Endodermal cell (in vitro differentiated cells): Measurements from ENCODE around the gene ZNF189. TPM values are rescaled to one million over a fixed set of nuclear protein-coding genes. Genes with fewer than 3 reads are reported as not detected.

ENCODE experiments used
- DNase-seq: peaks from one replicate; pipeline ENCODE4 v3.0.0-alpha.2; 2017
- H3K27ac ChIP-seq: 2 replicates; pipeline ENCODE4 v1.5.1; 2013; ENCODE audit warnings: mild to moderate bottlenecking, low read depth, low read length, moderate library complexity
- H3K27me3 ChIP-seq: 2 replicates; pipeline ENCODE4 v1.6.1; 2013; ENCODE audit warnings: mild to moderate bottlenecking, low read length, moderate library complexity; ENCODE audit not compliant: insufficient read depth, control insufficient read depth, poor library complexity, severe bottlenecking
- H3K36me3 ChIP-seq: 2 replicates; pipeline ENCODE4 v1.7.0; 2013; ENCODE audit warnings: mild to moderate bottlenecking, low read length, moderate library complexity; ENCODE audit not compliant: control insufficient read depth, insufficient read depth
- H3K4me1 ChIP-seq: one replicate; pipeline ENCODE4 v1.7.0; 2013; ENCODE audit warnings: low read length; ENCODE audit not compliant: control insufficient read depth, insufficient read depth
- H3K4me3 ChIP-seq: 2 replicates; pipeline ENCODE4 v1.5.1; 2013; ENCODE audit warnings: mild to moderate bottlenecking, low read length, moderate library complexity
- H3K9ac ChIP-seq: 2 replicates; pipeline ENCODE4 v1.6.1; 2013; ENCODE audit warnings: mild to moderate bottlenecking, low read length, moderate library complexity; ENCODE audit not compliant: poor library complexity, severe bottlenecking; ENCODE audit errors: extremely low read depth
- H3K9me3 ChIP-seq: 2 replicates; pipeline ENCODE4 v1.6.1; 2013; ENCODE audit warnings: mild to moderate bottlenecking, low read length, moderate library complexity; ENCODE audit not compliant: control insufficient read depth
- H3K27ac Mint-ChIP-seq: 2 replicates; pipeline ENCODE4 v1.8.0; 2020; ENCODE audit warnings: mixed read lengths
- H3K27me3 Mint-ChIP-seq: 2 replicates; pipeline ENCODE4 v1.8.0; 2021; ENCODE audit warnings: mild to moderate bottlenecking, mixed read lengths; ENCODE audit not compliant: insufficient read depth
- H3K36me3 Mint-ChIP-seq: 2 replicates; pipeline ENCODE4 v1.8.0; 2020; ENCODE audit warnings: low read depth, mixed read lengths
- H3K4me1 Mint-ChIP-seq: 2 replicates; pipeline ENCODE4 v1.8.0; 2020; ENCODE audit warnings: mixed read lengths
- H3K4me3 Mint-ChIP-seq: 2 replicates; pipeline ENCODE4 v1.8.0; 2020; ENCODE audit warnings: mild to moderate bottlenecking, moderate library complexity, mixed read lengths
- H3K9me3 Mint-ChIP-seq: 2 replicates; pipeline ENCODE4 v1.8.0; 2020; ENCODE audit warnings: mild to moderate bottlenecking, mixed read lengths
- WGBS, 2 experiments: methylation state at CpG; one replicate each; pipeline versions ENCODE4 v1.1.5 to v1.1.7; 2013; ENCODE audit warnings: missing lambda C conversion rate in 2 of 2, mixed read lengths in 1 of 2; ENCODE audit not compliant: insufficient coverage in 1 of 2, insufficient read length in 1 of 2; 5-methylcytosine and 5-hydroxymethylcytosine counted together
- long read RNA-seq, 4 experiments: library from polyadenylated mRNA in 2 of 4; library from RNA in 1 of 4; library from capped mRNA in 1 of 4; stranded (forward) in 3 of 4; unstranded in 1 of 4; transcript quantifications; one replicate each; pipeline ENCODE4 v2.0.0, GENCODE V29; 2020 to 2021; ENCODE audit warnings: inconsistent platforms in 1 of 4
- polyA plus RNA-seq, 2 experiments: library from polyadenylated mRNA; stranded (reverse); fragments of 50-300 nt; gene quantifications; one replicate each; pipeline ENCODE4 v1.2.3, GENCODE V29; 2013
- total RNA-seq, 2 donors: library from RNA; stranded (reverse); fragmentation: NEBNext Ultra II Directional in 1 of 2; extraction: Animal tissue kit (Norgen Biotek cat#: 25700) in 1 of 2; gene quantifications; 2 replicates in 1 of 2; 3 replicates in 1 of 2; pipeline ENCODE4 v1.2.1, GENCODE V29; 2021
- TF ChIP-seq, protein P1 (sequence below): fragments of 200-600 bp; sonication (generic); conservative IDR thresholded peaks from 2 replicates; pipeline ENCODE4 v1.5.0; 2021; ENCODE audit warnings: antibody characterized with exemption, mild to moderate bottlenecking

ZNF189 gene
- 10 to 100 TPM; 16.0 to 20.5 TPM for total RNA-seq
- polyA plus RNA-seq (2013, experiment 1 of 2): 16.8 TPM
- 15.3 TPM for polyA plus RNA-seq (2013, experiment 2 of 2)
- long read RNA-seq, experiment 1, partial matches to known transcripts: 0 of 5 reads
- long read RNA-seq, experiment 1, other reads (novel, unspliced or antisense): 3 of 5 reads
- long read RNA-seq, experiment 2, partial matches to known transcripts: 0 of 4 reads
- long read RNA-seq, experiment 2, other reads (novel, unspliced or antisense): 2 of 4 reads
- long read RNA-seq, experiment 3, partial matches to known transcripts: 1 of 4 reads
- long read RNA-seq, experiment 3, other reads (novel, unspliced or antisense): 0 of 4 reads
- long read RNA-seq, experiment 4, partial matches to known transcripts: 1 of 6 reads
- long read RNA-seq, experiment 4, other reads (novel, unspliced or antisense): 0 of 6 reads

DNA sequence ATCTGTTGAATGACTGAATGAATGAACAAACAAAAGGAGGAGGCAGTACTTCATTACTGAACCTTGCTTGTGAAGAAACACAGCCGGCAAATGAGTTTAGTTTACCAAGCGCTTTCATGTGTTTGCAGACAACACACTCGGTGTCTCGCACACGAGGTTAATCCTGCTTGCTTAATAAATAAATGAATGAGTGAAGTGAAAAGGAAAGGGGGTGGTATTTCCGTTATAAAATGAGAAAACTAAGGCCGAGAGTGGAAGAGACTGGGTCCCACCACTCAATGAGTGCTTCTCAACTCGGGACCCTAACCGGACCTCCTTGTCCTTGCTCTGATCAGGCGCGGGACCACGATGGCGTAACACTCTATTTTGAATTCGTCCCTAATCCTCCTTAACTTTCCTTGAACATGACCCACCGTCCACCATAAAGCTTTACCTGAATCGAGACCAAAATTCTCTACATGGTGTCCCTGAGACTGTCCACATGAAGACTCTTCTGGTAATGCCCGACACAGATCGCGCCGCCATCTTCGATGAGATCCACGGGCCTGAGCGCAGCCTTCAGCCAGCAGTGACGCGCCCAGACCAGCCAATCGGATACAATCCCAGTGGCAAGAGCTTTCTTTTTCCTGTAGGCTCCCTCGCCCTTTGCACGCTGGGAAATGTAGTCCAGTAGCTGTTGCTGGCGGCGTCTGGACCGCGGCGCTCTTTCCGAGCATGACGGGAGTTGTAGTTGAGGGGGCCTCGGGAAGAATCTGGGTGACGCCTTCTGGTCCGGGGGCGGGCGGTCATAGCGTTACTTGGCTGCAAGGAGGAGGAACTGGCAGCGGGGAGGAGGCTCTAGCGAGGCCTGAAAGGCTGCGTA is at the start of gene ZNF189, which contains the start of gene MRPL50:
ZNF189 (plus strand) TSS at position 784 of the 862 bp plus-strand sequence. CDS start 306 bp downstream, outside the sequence.
MRPL50 (minus strand) TSS at position 551 of the 862 bp plus-strand sequence; CDS start at position 525, 26 bp downstream.
- Mint-ChIP-seq H3K4me3 (peak within 1 kb of the TSS; percentile 92), H3K4me1 (peaks cover 18% of the 10 kb centered on the region), H3K36me3 (peaks cover 68% of the 10 kb centered on the region), H3K27ac (peak within 1 kb of the TSS; percentile 100), H3K9me3 (peaks cover 29% of the 10 kb centered on the region), H3K27me3 (no peaks in the 10 kb centered on the region)
- Histone ChIP-seq H3K36me3 (peaks cover 66% of the 10 kb centered on the region), H3K27ac (peak within 1 kb of the TSS; percentile 80), H3K9ac (peak within 1 kb of the TSS; percentile 91), H3K27me3 (no peaks in the 10 kb centered on the region), H3K9me3 (peaks cover 41% of the 10 kb centered on the region), H3K4me1 (no peaks in the 10 kb centered on the region), H3K4me3 (peak within 1 kb of the TSS; percentile 86)
- WGBS, 2 experiments: 0 to 1% methylated on average over 16 to 44 of the region's 44 CpGs
- TF ChIP-seq, protein P1, sequence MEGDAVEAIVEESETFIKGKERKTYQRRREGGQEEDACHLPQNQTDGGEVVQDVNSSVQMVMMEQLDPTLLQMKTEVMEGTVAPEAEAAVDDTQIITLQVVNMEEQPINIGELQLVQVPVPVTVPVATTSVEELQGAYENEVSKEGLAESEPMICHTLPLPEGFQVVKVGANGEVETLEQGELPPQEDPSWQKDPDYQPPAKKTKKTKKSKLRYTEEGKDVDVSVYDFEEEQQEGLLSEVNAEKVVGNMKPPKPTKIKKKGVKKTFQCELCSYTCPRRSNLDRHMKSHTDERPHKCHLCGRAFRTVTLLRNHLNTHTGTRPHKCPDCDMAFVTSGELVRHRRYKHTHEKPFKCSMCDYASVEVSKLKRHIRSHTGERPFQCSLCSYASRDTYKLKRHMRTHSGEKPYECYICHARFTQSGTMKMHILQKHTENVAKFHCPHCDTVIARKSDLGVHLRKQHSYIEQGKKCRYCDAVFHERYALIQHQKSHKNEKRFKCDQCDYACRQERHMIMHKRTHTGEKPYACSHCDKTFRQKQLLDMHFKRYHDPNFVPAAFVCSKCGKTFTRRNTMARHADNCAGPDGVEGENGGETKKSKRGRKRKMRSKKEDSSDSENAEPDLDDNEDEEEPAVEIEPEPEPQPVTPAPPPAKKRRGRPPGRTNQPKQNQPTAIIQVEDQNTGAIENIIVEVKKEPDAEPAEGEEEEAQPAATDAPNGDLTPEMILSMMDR: no peak
- DNase-seq: peak; percentile 99

DNA sequence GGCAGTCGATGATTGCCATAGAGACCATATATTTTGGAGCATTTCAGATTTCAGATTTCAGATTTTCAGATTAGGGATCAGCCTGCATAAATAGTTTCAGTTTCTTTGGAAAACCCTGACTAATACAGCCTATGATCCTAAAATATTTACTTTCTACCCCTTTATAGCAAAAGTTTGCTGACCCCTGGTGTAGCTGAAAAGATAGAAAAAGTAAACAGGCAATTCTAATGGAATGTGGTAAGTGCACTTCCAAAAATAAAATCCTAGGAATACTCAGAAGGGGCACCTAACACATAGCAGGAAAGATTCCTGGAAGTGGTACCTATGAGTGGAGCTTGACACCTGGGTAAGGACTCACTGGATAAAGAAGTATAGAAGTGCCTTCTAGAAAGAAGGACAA is 48.4 kb upstream of the ZNF189 start:
- H3K36me3 ChIP-seq: no peaks in the 10 kb centered on the region
- peaks cover 8% of the 10 kb centered on the region for H3K4me1 ChIP-seq
- H3K27ac Mint-ChIP-seq: no peak overlapping the region
- DNase-seq: no peak
- H3K9me3 ChIP-seq: no peaks in the 10 kb centered on the region
- TF ChIP-seq, protein P1: no peak
- H3K36me3 Mint-ChIP-seq: no peaks in the 10 kb centered on the region
- H3K4me1 Mint-ChIP-seq: peaks cover 11% of the 10 kb centered on the region
- 75 to 100% methylated on average over 1 of the region's 1 CpG for WGBS, 2 experiments
- peaks cover 1% of the 10 kb centered on the region for H3K27me3 Mint-ChIP-seq
- no peaks in the 10 kb centered on the region for H3K9me3 Mint-ChIP-seq
- H3K4me3 ChIP-seq: no peak overlapping the region
- no peak overlapping the region for H3K4me3 Mint-ChIP-seq
- H3K27ac ChIP-seq: no peak overlapping the region
- H3K27me3 ChIP-seq: peaks cover 5% of the 10 kb centered on the region
- no peak overlapping the region for H3K9ac ChIP-seq

DNA sequence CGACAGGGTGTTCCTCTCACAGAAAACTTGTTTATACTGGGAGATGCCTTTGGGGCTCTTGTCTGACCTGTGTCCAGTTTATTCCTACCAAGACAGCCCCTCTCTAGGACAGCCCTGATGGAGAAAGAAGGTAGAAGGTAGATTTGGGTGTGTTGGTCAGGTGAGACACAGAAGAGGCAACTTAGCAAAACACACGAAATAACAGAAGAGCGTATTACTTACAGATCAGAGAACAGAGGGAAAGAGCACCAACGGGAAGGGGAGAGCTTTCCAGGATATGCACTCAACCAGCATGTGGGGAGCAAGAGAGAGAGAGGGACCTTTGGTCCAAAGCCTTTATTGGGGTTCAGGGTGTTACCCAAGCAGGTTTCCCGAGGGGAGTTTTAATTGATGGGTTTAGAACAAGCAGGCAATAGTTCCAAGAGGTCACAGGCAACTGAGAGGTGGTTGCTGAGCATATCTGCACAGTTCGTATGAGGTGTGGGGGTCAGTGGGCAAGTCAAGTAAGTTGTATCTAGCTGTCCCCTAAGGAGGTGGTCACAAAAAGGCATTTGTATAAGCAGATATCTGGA is 45.7 kb upstream of the ZNF189 start:
- Histone ChIP-seq H3K4me3 (no peak overlapping the region), H3K9me3 (no peaks in the 10 kb centered on the region), H3K27ac (no peak overlapping the region), H3K36me3 (no peaks in the 10 kb centered on the region), H3K4me1 (peaks cover 8% of the 10 kb centered on the region), H3K27me3 (no peaks in the 10 kb centered on the region), H3K9ac (no peak overlapping the region)
- H3K9me3 Mint-ChIP-seq: no peaks in the 10 kb centered on the region
- no peaks in the 10 kb centered on the region for H3K36me3 Mint-ChIP-seq
- TF ChIP-seq, protein P1: no peak
- peaks cover 17% of the 10 kb centered on the region for H3K4me1 Mint-ChIP-seq
- no peak overlapping the region for H3K27ac Mint-ChIP-seq
- no peak overlapping the region for H3K4me3 Mint-ChIP-seq
- DNase-seq: no peak
- peaks cover 1% of the 10 kb centered on the region for H3K27me3 Mint-ChIP-seq
- WGBS, 2 experiments: 91 to 95% methylated on average over 5 to 6 of the region's 6 CpGs
